Measurements from ENCODE around the gene THAP4. TPM values are rescaled to one million over a fixed set of nuclear protein-coding genes. Genes with fewer than 3 reads are reported as not detected.

THAP4 gene
- total and polyA plus RNA-seq, 2 of the 4 experiments (the other 2 are of a cell fraction): 33.9 to 55.1 TPM

DNA sequence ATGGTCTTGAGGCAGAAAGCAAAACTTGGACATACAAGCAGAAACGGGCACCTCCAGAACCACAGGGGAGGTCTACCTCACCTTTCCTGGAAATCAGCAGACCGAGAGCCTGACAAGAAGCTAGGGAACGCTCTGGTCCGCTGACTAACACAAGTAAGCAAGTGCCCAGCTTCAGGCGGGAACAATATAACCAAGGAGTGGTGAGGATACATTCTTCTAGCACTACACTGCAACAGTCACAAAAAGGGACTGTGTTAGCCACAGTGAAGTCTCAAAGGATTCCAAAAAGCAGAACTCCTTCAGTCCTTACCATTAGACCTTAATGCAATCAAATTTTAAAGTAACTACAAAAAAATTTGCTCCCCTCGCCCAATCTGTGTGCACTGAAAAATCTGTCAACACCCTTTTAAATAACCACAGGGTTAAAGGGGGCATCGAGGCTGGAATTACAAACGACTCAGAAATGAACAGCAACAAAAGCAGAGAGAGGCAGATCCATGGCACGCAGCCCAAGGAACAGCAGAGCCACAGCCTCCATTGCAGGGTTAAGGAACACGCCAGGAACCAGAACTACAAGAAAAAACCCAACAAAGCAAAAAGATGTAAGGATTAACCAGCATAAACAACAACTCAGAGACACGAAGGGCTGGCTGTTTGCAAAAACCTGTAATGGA, 7.1 kb downstream of the THAP4 start:
- POLR2A ChIA-PET (ENCODE audit: unreplicated experiment): no interaction called here
- H3K79me1 ChIP-seq (ENCODE audit: low read depth in 1 of 2, low read length in 2 of 2): peaks cover 29 to 82% of the 10 kb centered on the region in 2 experiments
- H2BK5ac ChIP-seq (ENCODE audit: low read depth, low read length, poor library complexity, severe bottlenecking): no peak overlapping the region
- no peak overlapping the region for H2BK15ac ChIP-seq (ENCODE audit: low read depth, low read length)
- H3K18ac ChIP-seq (ENCODE audit: low read depth, low read length): no peak overlapping the region
- peaks cover 25% of the 10 kb centered on the region for H3K36me3 ChIP-seq (ENCODE audit: control insufficient read depth, insufficient read depth, low read length)
- ATAC-seq (ENCODE audit: low read depth): peak; percentile 88
- H3K23ac ChIP-seq (ENCODE audit: low read depth, low read length): peak overlapping the region; percentile 57; the same call in 1 of the 2 replicates
- WGBS, 2 experiments (ENCODE audit: extremely low coverage in 2 of 2, insufficient read length in 1 of 2): 53% methylated on average over 2 of the region's 11 CpGs; no CpG with 5 or more reads in 1 of the 2 experiments
- H3K27me3 ChIP-seq (ENCODE audit: control insufficient read depth, insufficient read depth, low read length): no peaks in the 10 kb centered on the region
- H3K9me3 ChIP-seq (ENCODE audit: control insufficient read depth, insufficient read depth, low read length): no peaks in the 10 kb centered on the region
- H3K4me2 ChIP-seq (ENCODE audit: low read depth, low read length): peak overlapping the region; percentile 47
- H2AK5ac ChIP-seq (ENCODE audit: low read depth, low read length): no peak overlapping the region
- no peak overlapping the region for H2BK20ac ChIP-seq (ENCODE audit: low read depth, low read length)
- dilution Hi-C loops (cut with HindIII; ENCODE audit: low sequenced_read_pairs, unreplicated experiment) (no loop called here), in situ Hi-C loops (cut with MboI; ENCODE audit: low sequenced_read_pairs) (no loop called here), intact Hi-C loops (cut with micrococcal nuclease) (no loop called here)
- CTCF ChIA-PET: no interaction called here
- peaks cover 6% of the 10 kb centered on the region for H3K4me1 ChIP-seq (ENCODE audit: control insufficient read depth, insufficient read depth, low read length)
- no peak overlapping the region for H2AK9ac ChIP-seq (replicated peaks; ENCODE audit: low read depth, low read length, poor library complexity)
- H2AFZ ChIP-seq (replicated peaks; ENCODE audit: low read length, poor library complexity): no peak overlapping the region
- H4K8ac ChIP-seq (ENCODE audit: low read depth in 2 of 2, low read length in 2 of 2): no peak overlapping the region
- H3K9me1 ChIP-seq (ENCODE audit: insufficient read depth, low read length): peaks cover 15% of the 10 kb centered on the region; the same call in 1 of the 2 replicates
- no TSS peak for BruUV-seq (replicated peaks)
- H3K56ac ChIP-seq (ENCODE audit: extremely low read depth, insufficient read depth, low read length): no peak overlapping the region
- no peak overlapping the region for H4K5ac ChIP-seq (ENCODE audit: low read depth, low read length)
- H4K20me1 ChIP-seq (ENCODE audit: insufficient read depth, low read length): peaks cover 48% of the 10 kb centered on the region
- H3K4ac ChIP-seq (ENCODE audit: low read depth, low read length): peak overlapping the region; percentile 33; the same call in 1 of the 2 replicates
- H3K9ac ChIP-seq (ENCODE audit: low read depth, low read length): no peak overlapping the region
- peak; percentile 76 for DNase-seq
- 0 out of 2 replicates have a peak overlapping the region, but pooled peaks have one; percentile 13 for H3K14ac ChIP-seq (replicated peaks; ENCODE audit: low read depth, low read length)
- H2BK120ac ChIP-seq (ENCODE audit: low read depth, low read length): no peak overlapping the region
- no peak overlapping the region for H3K4me3 ChIP-seq (ENCODE audit: insufficient read depth, low read depth, low read length)
- no peak overlapping the region; the same call in 1 of the 2 replicates for H4K91ac ChIP-seq (ENCODE audit: insufficient read depth, low read depth, low read length)
- H3K27ac ChIP-seq (ENCODE audit: insufficient read depth, low read length): peak overlapping the region; percentile 68; the same call in 1 of the 2 replicates
- no peak for TF ChIP-seq POLR2A (IDR thresholded peaks at IDR 0.05; ENCODE audit: low read depth, low read length)
- TF ChIP-seq SMC3 (IDR thresholded peaks at IDR 0.05; ENCODE audit: low read depth, low read length): no peak
- TF ChIP-seq FOS (IDR thresholded peaks at IDR 0.05; ENCODE audit: low read depth, low read length): no peak
- TF ChIP-seq CHD1 (IDR thresholded peaks at IDR 0.05; ENCODE audit: low read depth, low read length): no peak
- TF ChIP-seq, protein P1, sequence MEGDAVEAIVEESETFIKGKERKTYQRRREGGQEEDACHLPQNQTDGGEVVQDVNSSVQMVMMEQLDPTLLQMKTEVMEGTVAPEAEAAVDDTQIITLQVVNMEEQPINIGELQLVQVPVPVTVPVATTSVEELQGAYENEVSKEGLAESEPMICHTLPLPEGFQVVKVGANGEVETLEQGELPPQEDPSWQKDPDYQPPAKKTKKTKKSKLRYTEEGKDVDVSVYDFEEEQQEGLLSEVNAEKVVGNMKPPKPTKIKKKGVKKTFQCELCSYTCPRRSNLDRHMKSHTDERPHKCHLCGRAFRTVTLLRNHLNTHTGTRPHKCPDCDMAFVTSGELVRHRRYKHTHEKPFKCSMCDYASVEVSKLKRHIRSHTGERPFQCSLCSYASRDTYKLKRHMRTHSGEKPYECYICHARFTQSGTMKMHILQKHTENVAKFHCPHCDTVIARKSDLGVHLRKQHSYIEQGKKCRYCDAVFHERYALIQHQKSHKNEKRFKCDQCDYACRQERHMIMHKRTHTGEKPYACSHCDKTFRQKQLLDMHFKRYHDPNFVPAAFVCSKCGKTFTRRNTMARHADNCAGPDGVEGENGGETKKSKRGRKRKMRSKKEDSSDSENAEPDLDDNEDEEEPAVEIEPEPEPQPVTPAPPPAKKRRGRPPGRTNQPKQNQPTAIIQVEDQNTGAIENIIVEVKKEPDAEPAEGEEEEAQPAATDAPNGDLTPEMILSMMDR (conservative IDR thresholded peaks at IDR 0.05; ENCODE audit: low read depth, low read length): no peak
- no peak for TF ChIP-seq RFX5 (IDR thresholded peaks at IDR 0.05; ENCODE audit: low read depth, low read length)
- no peak for TF ChIP-seq MAFK (IDR thresholded peaks at IDR 0.05; ENCODE audit: low read depth, low read length)
- no peak for TF ChIP-seq BHLHE40 (IDR thresholded peaks at IDR 0.05; ENCODE audit: low read depth, low read length)
- TF ChIP-seq, protein P2, sequence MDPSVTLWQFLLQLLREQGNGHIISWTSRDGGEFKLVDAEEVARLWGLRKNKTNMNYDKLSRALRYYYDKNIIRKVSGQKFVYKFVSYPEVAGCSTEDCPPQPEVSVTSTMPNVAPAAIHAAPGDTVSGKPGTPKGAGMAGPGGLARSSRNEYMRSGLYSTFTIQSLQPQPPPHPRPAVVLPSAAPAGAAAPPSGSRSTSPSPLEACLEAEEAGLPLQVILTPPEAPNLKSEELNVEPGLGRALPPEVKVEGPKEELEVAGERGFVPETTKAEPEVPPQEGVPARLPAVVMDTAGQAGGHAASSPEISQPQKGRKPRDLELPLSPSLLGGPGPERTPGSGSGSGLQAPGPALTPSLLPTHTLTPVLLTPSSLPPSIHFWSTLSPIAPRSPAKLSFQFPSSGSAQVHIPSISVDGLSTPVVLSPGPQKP (IDR thresholded peaks at IDR 0.05; ENCODE audit: borderline replicate concordance, low read depth, low read length): no peak
- TF ChIP-seq CEBPB (IDR thresholded peaks at IDR 0.05; ENCODE audit: low read depth, low read length): no peak
- TF ChIP-seq, protein P3, sequence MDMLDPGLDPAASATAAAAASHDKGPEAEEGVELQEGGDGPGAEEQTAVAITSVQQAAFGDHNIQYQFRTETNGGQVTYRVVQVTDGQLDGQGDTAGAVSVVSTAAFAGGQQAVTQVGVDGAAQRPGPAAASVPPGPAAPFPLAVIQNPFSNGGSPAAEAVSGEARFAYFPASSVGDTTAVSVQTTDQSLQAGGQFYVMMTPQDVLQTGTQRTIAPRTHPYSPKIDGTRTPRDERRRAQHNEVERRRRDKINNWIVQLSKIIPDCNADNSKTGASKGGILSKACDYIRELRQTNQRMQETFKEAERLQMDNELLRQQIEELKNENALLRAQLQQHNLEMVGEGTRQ (IDR thresholded peaks at IDR 0.05; ENCODE audit: low read depth, low read length): no peak
- TF ChIP-seq MAZ (IDR thresholded peaks at IDR 0.05; ENCODE audit: borderline replicate concordance, low read depth, low read length): no peak
- TF ChIP-seq RCOR1 (IDR thresholded peaks at IDR 0.05; ENCODE audit: insufficient replicate concordance, low read length): no peak
- TF ChIP-seq MXI1 (IDR thresholded peaks at IDR 0.05; ENCODE audit: borderline replicate concordance, low read depth, low read length): no peak
- TF ChIP-seq RAD21 (IDR thresholded peaks at IDR 0.05; ENCODE audit: low read length): no peak
